Limb (tissue), 2 donors: ENCODE results near the gene TAF7L.

Experiments used
- DNase-seq, 2 donors: peaks; one replicate each; pipeline ENCODE4 v3.0.0-alpha.2; 2016; ENCODE audit errors: extremely low spot score in 2 of 2

The TAF7L gene

GRCh38 chrX:101223226-101223625 lies 67.9 kb downstream of the TAF7L start:
- DNase-seq, result no peak

DNA sequence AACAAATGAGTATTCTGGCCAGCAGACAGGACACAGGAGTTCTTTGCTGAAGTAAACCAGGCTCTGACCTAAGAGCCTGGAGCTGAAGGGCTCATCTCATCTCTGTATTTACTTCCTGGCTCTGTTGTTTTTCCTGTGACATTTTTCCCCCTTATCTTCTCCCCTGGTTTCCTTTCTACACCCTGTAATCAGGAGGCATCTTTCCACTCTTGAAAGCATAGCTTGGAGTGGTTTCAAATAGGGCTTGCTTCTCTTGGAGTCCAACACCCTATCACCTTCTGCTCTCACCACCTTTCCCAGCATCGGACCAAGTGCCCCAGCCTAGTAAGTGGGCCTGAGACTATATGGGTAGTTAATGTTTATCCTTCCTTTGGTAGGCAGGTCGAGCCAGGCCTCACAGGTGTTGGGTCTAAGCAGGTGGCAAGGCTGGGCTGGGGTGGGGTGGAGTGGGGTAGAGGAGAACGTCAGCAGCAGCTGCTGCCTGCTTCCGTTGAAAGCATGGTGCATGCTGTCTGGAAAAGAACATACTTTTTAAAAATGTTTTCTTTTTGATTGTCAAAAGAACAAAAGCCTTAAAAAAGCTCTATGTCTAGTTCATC lies 70.4 kb downstream of the TAF7L start:
- DNase-seq, result no peak

DNA sequence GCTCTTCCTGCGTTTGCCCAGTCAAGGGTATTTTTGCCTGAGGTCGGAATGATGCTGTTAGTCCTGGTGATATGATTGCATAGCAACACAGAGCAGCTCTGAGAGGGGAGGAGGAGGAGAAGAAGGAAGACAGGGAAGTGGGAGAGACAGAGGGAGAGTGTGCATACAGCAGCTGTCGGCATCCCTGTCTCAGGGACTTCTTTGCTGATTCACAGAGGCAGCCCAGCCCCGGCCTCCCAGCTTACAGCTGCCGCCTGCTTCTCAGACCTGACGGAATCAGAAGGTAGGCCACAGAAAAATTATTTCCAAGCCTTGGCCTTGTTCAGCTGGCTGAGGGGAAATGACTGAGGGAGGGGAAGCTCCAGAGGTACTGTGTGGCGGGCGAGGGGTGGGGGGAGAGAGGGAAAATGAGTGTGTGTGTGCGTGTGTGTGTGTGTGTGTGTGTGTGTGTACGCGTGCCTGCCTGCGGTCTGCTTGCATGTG lies 71.2 kb downstream of the TAF7L start:
- peak; percentile 22 to 65 for DNase-seq

DNA sequence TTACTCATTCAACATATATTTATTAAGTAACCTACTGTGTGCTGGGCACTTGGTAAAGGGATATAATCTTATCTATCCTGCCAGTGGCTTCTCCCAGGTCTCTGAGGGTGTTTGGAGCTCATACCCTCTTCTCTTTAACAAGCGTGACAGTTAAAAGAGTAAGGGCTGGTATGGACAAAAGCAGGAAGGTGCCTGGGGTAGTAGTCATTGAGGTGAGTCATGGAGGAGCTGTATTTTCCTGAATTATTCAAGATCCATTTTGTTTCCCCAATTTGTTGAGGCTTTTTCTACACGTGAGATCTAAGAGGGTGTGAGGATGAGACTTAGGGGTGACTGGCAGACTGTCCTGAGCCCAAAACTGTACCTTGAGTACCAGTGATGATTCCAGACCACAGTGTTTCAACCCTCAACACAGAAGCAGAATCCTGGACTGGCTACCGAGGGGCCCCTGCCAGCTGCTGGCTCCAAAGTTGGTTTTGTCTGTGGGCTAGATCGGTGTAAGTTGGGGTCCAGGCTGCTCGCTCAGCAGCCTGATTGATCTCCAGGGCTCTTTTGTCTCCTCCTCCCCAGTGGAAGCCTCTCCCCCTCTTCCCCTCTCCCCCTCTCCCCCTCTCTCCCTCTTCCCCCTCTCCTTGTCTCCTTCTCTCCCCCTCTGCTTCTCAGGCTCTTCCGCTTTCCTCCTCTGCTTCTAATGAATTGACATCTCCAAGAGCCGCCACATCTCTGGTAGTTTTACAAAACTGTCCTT lies 71.8 kb downstream of the TAF7L start, which contains the start of gene DRP2:
TSS of gene DRP2 (plus strand) at position 671 of the 748 bp plus-strand sequence. CDS start 11,862 bp downstream, outside the sequence.
- DNase-seq, result peak in 1 of 2 donors; percentile 26
